Esophagus squamous epithelium (tissue), 5 donors: ENCODE data around the gene GRK6. TPM values are rescaled to one million over a fixed set of nuclear protein-coding genes. Genes with fewer than 3 reads are reported as not detected.

ENCODE experiments used
- DNase-seq: peaks from one replicate; lab custom pipeline; 2025; lab: John Stamatoyannopoulos, UW
- H3K27ac ChIP-seq, 4 donors: fragments of 200-600 bp; sonication (generic); one replicate each; pipeline ENCODE4 v1.5.1; 2016 to 2019; ENCODE audit warnings: mild to moderate bottlenecking in 1 of 4
- H3K27me3 ChIP-seq, 4 donors: fragments of 200-600 bp; sonication (generic); 1 replicate in 3 of 4; 2 replicates in 1 of 4; pipeline versions ENCODE4 v1.5.1 to v1.6.0; 2017 to 2021; ENCODE audit warnings: antibody characterized with exemption in 1 of 4
- H3K36me3 ChIP-seq, 3 donors: fragments of 200-600 bp; sonication (generic); one replicate each; pipeline ENCODE4 v1.5.1; 2016 to 2019
- H3K4me1 ChIP-seq, 3 donors: fragments of 200-600 bp; sonication (generic); one replicate each; pipeline ENCODE4 v1.5.1; 2017 to 2019
- H3K4me3 ChIP-seq, 4 donors: fragments of 200-600 bp; sonication (generic); 1 replicate in 3 of 4; 2 replicates in 1 of 4; pipeline ENCODE4 v1.5.1; 2016 to 2019; ENCODE audit warnings: mild to moderate bottlenecking in 2 of 4, moderate library complexity in 1 of 4
- H3K9me3 ChIP-seq, 3 donors: fragments of 200-600 bp; sonication (generic); one replicate each; pipeline ENCODE4 v1.5.1; 2016 to 2019
- POLR2A ChIP-seq, 4 donors: fragments of 450-650 bp; IDR thresholded peaks; one replicate each; pipeline ENCODE4 v1.6.1; 2017; ENCODE audit warnings: antibody characterized with exemption in 4 of 4, mild to moderate bottlenecking in 4 of 4, moderate library complexity in 3 of 4
- WGBS, 2 donors: methylation state at CpG; one replicate each; pipeline ENCODE4 v1.1.5; 2018; 5-methylcytosine and 5-hydroxymethylcytosine counted together
- intact Hi-C: fragments of 100-400 bp; cut with DNase I; formaldehyde crosslinking; loops from one replicate; pipeline ENCODE4 v1.15.0; 2022
- total RNA-seq, 4 donors: library from RNA; depleted of rRNA; stranded (reverse); fragments of >200 nt; gene quantifications; one replicate each; pipeline ENCODE4 v1.1.0, GENCODE V29; 2016
- TF ChIP-seq, protein P1 (sequence below), 6 experiments: fragments of 450-650 bp in 4 of 6; fragments of 200-600 bp in 2 of 6; sonication (generic) in 2 of 6; IDR thresholded peaks; one replicate each; pipeline ENCODE4 v1.5.1; 2016 to 2019; ENCODE audit warnings: antibody characterized with exemption in 6 of 6, mild to moderate bottlenecking in 4 of 6, moderate library complexity in 4 of 6
- donor health status: DM: yes; HTN: yes; CAD: no.

Gene GRK6
- total RNA-seq, 4 donors from 2014 or later, result 24.6 to 39.7 (median 29.5) TPM

- H3K4me3 ChIP-seq, result peak overlapping the region; percentile 43 to 81 (median 58)
- no peaks in the 10 kb centered on the region for H3K9me3 ChIP-seq
- intact Hi-C loops, result no loop called here
- H3K27me3 ChIP-seq, result no peaks in the 10 kb centered on the region
- TF ChIP-seq, protein P1, sequence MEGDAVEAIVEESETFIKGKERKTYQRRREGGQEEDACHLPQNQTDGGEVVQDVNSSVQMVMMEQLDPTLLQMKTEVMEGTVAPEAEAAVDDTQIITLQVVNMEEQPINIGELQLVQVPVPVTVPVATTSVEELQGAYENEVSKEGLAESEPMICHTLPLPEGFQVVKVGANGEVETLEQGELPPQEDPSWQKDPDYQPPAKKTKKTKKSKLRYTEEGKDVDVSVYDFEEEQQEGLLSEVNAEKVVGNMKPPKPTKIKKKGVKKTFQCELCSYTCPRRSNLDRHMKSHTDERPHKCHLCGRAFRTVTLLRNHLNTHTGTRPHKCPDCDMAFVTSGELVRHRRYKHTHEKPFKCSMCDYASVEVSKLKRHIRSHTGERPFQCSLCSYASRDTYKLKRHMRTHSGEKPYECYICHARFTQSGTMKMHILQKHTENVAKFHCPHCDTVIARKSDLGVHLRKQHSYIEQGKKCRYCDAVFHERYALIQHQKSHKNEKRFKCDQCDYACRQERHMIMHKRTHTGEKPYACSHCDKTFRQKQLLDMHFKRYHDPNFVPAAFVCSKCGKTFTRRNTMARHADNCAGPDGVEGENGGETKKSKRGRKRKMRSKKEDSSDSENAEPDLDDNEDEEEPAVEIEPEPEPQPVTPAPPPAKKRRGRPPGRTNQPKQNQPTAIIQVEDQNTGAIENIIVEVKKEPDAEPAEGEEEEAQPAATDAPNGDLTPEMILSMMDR (IDR thresholded peaks at IDR 0.05), result no peak
- peak in 3 of 4 donors; percentile 78 to 93 (median 86) for TF ChIP-seq POLR2A (IDR thresholded peaks at IDR 0.05)
- H3K36me3 ChIP-seq, result peaks cover 0 to 4% (median 0%) of the 10 kb centered on the region in 3 donors
- WGBS, 2 donors, result 0 to 1% methylated on average over 5 to 25 of the region's 52 CpGs
- peaks cover 42 to 50% (median 45%) of the 10 kb centered on the region in 3 donors for H3K4me1 ChIP-seq
- H3K27ac ChIP-seq, result peak overlapping the region; percentile 93 to 99 (median 96)
- DNase-seq, result peak; percentile 100
Measured at GRCh38 chr5:177425801-177426565, 493 bp upstream of the GRK6 start.

- WGBS, 2 donors, result 3 to 8% methylated on average over 9 to 10 of the region's 11 CpGs
- peaks cover 56 to 64% (median 58%) of the 10 kb centered on the region in 3 donors for H3K4me1 ChIP-seq
- DNase-seq, result no peak
Measured at GRCh38 chr5:177427211-177427822, 841 bp downstream of the GRK6 start.

GRCh38 chr5:177427919-177428573 lies 1.6 kb downstream of the GRK6 start:
- Histone ChIP-seq H3K4me3 (peak overlapping the region; percentile 62 to 91 (median 77)), H3K4me1 (peaks cover 58 to 71% (median 60%) of the 10 kb centered on the region in 3 donors), H3K9me3 (no peaks in the 10 kb centered on the region), H3K36me3 (peaks cover 13 to 24% (median 14%) of the 10 kb centered on the region in 3 donors), H3K27ac (peak overlapping the region; percentile 94 to 99 (median 98)), H3K27me3 (no peaks in the 10 kb centered on the region)
- TF ChIP-seq, protein P1 (IDR thresholded peaks at IDR 0.05), result no peak
- TF ChIP-seq POLR2A (IDR thresholded peaks at IDR 0.05), result no peak
- no peak for DNase-seq
- intact Hi-C loops, result no loop called here
- 40 to 49% methylated on average over 7 to 8 of the region's 11 CpGs for WGBS, 2 donors

More at GRCh38 chr5:177427211-177427822, 841 bp downstream of the GRK6 start:
- TF ChIP-seq, protein P1 (IDR thresholded peaks at IDR 0.05), result no peak
- TF ChIP-seq POLR2A (IDR thresholded peaks at IDR 0.05), result no peak
- Histone ChIP-seq H3K27me3 (no peaks in the 10 kb centered on the region), H3K36me3 (peaks cover 6 to 17% (median 7%) of the 10 kb centered on the region in 3 donors), H3K27ac (peak overlapping the region; percentile 94 to 99 (median 98)), H3K4me3 (peak overlapping the region; percentile 62 to 91 (median 77)), H3K9me3 (no peaks in the 10 kb centered on the region)
- intact Hi-C loops, result no loop called here

DNA sequence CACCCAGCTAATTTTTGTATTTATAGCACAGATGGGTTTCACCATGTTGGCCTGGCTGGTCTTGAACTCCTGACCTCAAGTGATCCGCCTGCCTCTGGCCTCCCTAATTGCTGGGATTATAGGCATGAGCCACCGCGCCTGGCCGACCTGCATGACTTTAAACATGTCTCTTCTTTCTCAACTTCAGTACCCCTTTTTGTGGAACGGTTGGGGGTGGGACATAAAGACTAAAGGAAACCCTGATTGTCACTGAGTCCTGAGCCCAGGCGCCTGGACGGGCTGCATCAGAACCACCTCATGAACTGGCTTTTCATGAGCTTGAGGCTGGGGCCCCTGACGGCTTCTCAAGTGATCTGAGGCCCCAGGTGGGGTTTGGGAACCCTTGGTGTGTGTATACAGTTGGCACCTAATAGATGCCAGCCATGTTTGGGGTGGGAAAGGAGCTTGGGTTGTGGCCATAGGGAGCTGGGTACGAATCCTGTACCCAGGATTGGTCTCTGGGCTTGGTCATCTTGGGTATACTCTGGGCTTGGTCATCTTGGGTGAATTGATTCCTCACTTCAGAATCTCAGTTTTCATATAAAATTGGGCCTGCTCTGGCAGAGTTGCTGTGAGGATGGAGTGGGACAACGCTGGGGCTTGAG lies 2.2 kb downstream of the GRK6 start:
- Histone ChIP-seq H3K4me3 (peak overlapping the region in 2 of 4 donors; percentile 81 to 91), H3K4me1 (peaks cover 58 to 77% (median 63%) of the 10 kb centered on the region in 3 donors), H3K9me3 (no peaks in the 10 kb centered on the region)

More for the DNA sequence above, 2.2 kb downstream of the GRK6 start:
- TF ChIP-seq POLR2A (IDR thresholded peaks at IDR 0.05), result no peak
- TF ChIP-seq, protein P1 (IDR thresholded peaks at IDR 0.05), result no peak
- Histone ChIP-seq H3K27me3 (no peaks in the 10 kb centered on the region), H3K27ac (peak overlapping the region; percentile 94 to 99 (median 98)), H3K36me3 (peaks cover 20 to 31% (median 21%) of the 10 kb centered on the region in 3 donors)
- intact Hi-C loops, result no loop called here
- DNase-seq, result no peak
- 64 to 86% methylated on average over 6 to 8 of the region's 10 CpGs for WGBS, 2 donors
